Breast epithelium (tissue), 3 donors: ENCODE measurements around the gene KCTD16.

ENCODE experiments used
- POLR2A ChIP-seq: fragments of 450-650 bp; IDR thresholded peaks from one replicate; pipeline ENCODE4 v1.6.1; 2016; ENCODE audit warnings: antibody characterized with exemption, mild to moderate bottlenecking, moderate library complexity
- TF ChIP-seq, protein P1 (sequence below), 3 donors: fragments of 450-650 bp; IDR thresholded peaks; one replicate each; pipeline ENCODE4 v1.5.1; 2016 to 2017; ENCODE audit warnings: antibody characterized with exemption in 3 of 3, mild to moderate bottlenecking in 3 of 3, moderate library complexity in 3 of 3

GRCh38 chr5:144202726-144203125, 32.1 kb downstream of the KCTD16 start:
- TF ChIP-seq, protein P1, sequence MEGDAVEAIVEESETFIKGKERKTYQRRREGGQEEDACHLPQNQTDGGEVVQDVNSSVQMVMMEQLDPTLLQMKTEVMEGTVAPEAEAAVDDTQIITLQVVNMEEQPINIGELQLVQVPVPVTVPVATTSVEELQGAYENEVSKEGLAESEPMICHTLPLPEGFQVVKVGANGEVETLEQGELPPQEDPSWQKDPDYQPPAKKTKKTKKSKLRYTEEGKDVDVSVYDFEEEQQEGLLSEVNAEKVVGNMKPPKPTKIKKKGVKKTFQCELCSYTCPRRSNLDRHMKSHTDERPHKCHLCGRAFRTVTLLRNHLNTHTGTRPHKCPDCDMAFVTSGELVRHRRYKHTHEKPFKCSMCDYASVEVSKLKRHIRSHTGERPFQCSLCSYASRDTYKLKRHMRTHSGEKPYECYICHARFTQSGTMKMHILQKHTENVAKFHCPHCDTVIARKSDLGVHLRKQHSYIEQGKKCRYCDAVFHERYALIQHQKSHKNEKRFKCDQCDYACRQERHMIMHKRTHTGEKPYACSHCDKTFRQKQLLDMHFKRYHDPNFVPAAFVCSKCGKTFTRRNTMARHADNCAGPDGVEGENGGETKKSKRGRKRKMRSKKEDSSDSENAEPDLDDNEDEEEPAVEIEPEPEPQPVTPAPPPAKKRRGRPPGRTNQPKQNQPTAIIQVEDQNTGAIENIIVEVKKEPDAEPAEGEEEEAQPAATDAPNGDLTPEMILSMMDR (IDR thresholded peaks at IDR 0.05) = no peak
- TF ChIP-seq POLR2A = no peak
